OCI-LY7 (cell line): Measurements from ENCODE around the gene SLC9B1. TPM values are rescaled to one million over a fixed set of nuclear protein-coding genes. Genes with fewer than 3 reads are reported as not detected.

ENCODE experiments used
- BruUV-seq: library from RNA; stranded (reverse); fragments of 400-500 nt; replicated peaks from 2 replicates; lab custom pipeline; 2021; lab: Mats Ljungman, UMichigan
- CTCF ChIA-PET: fragments of 300-600 bp; sonication (Branson Sonifier 250); formaldehyde crosslinking; loops from one replicate; lab custom pipeline; 2022; ENCODE audit warnings: antibody characterized with exemption; ENCODE audit not compliant: unreplicated experiment; lab: Charles Lee
- POLR2A ChIA-PET: fragments of 300-600 bp; sonication (Branson Sonifier 250); formaldehyde crosslinking; loops from one replicate; lab custom pipeline; 2022; ENCODE audit warnings: antibody characterized with exemption; lab: Charles Lee
- DNase-seq: peaks from one replicate; pipeline ENCODE4 v3.0.0-alpha.2; 2015; ENCODE audit warnings: low spot score
- H2AFZ ChIP-seq: fragments of 200-600 bp; sonication (generic), shearing (Covaris generic); 2 replicates; pipeline ENCODE4 v1.6.1; 2014; ENCODE audit warnings: mild to moderate bottlenecking, antibody characterized with exemption, low read length, moderate library complexity
- H3K27ac ChIP-seq: fragments of 200-600 bp; sonication (generic); 2 replicates; pipeline ENCODE4 v1.5.1; 2014; ENCODE audit warnings: mixed run types, low read depth, mild to moderate bottlenecking, moderate library complexity, low read length, inconsistent platforms; ENCODE audit not compliant: poor library complexity, severe bottlenecking
- H3K36me3 ChIP-seq: fragments of 200-600 bp; sonication (generic); 2 replicates; pipeline ENCODE4 v1.6.1; 2014; ENCODE audit warnings: mild to moderate bottlenecking, antibody characterized with exemption, low read length, moderate library complexity, mixed read lengths; ENCODE audit not compliant: insufficient read depth
- H3K4me1 ChIP-seq: fragments of 200-600 bp; sonication (generic); 2 replicates; pipeline ENCODE4 v1.5.1; 2014; ENCODE audit warnings: mild to moderate bottlenecking, low read length; ENCODE audit not compliant: insufficient read depth, poor library complexity, severe bottlenecking
- H3K4me2 ChIP-seq: fragments of 200-600 bp; sonication (generic); 2 replicates; pipeline ENCODE4 v1.6.1; 2014; ENCODE audit warnings: mild to moderate bottlenecking, low read length
- H3K4me3 ChIP-seq: fragments of 200-600 bp; sonication (generic); 2 replicates; pipeline ENCODE4 v1.5.1; 2014; ENCODE audit warnings: mild to moderate bottlenecking, low read depth, low read length; ENCODE audit not compliant: poor library complexity, severe bottlenecking
- H3K79me2 ChIP-seq: fragments of 200-600 bp; sonication (generic); 2 replicates; pipeline ENCODE4 v1.6.1; 2016; ENCODE audit warnings: low read depth, mild to moderate bottlenecking, low read length, moderate library complexity, mixed read lengths; ENCODE audit not compliant: insufficient read depth
- H3K9me2 ChIP-seq: fragments of 200-600 bp; sonication (generic); 2 replicates; pipeline ENCODE4 v1.6.1; 2016; ENCODE audit warnings: mild to moderate bottlenecking, low read length, mixed read lengths; ENCODE audit not compliant: insufficient read depth
- H3K9me3 ChIP-seq: fragments of 200-600 bp; sonication (generic); 2 replicates; pipeline ENCODE4 v1.6.1; 2014; ENCODE audit warnings: mild to moderate bottlenecking, mixed run types, low read length, mixed read lengths
- H4K20me1 ChIP-seq: fragments of 200-600 bp; sonication (generic); 2 replicates; pipeline ENCODE4 v1.6.1; 2014; ENCODE audit warnings: mild to moderate bottlenecking, antibody characterized with exemption, low read length, moderate library complexity, mixed read lengths; ENCODE audit not compliant: insufficient read depth
- CTCF ChIP-seq: fragments of 200-600 bp; sonication (generic); conservative IDR thresholded peaks from 2 replicates; pipeline ENCODE4 v1.5.1; 2014; ENCODE audit warnings: mild to moderate bottlenecking, antibody characterized with exemption, low read length, moderate library complexity, mixed read lengths
- EZH2phosphoT487 ChIP-seq: fragments of 200-600 bp; sonication (generic); IDR thresholded peaks from 2 replicates; pipeline ENCODE4 v1.6.1; 2018; ENCODE audit warnings: low read depth, borderline replicate concordance, mild to moderate bottlenecking, mixed run types, antibody characterized with exemption, low read length, moderate library complexity, mixed read lengths
- intact Hi-C: fragments of 100-400 bp; cut with micrococcal nuclease; formaldehyde crosslinking; loops from one replicate; pipeline ENCODE4 v1.10.0; 2022; ENCODE audit not compliant: unreplicated experiment
- total RNA-seq, 2 experiments: library from RNA; depleted of rRNA in 1 of 2; stranded (reverse); fragments of >200 nt in 1 of 2; shearing (Covaris generic) in 1 of 2; gene quantifications; 2 replicates each; pipeline ENCODE4 v1.2.3, GENCODE V29; 2014 to 2022

Gene SLC9B1
- total RNA-seq, 2 experiments from 2014 or later: 0.88 to 2.0 TPM

GRCh38 chr4:103052145-103052544 is 32.6 kb upstream of the SLC9B1 start:
- TF ChIP-seq CTCF (no peak), EZH2phosphoT487 (no peak)
- no peak overlapping the region for H2AFZ ChIP-seq
- H3K9me2 ChIP-seq: no peaks in the 10 kb centered on the region
- peaks cover 34% of the 10 kb centered on the region for H3K36me3 ChIP-seq
- DNase-seq: no peak
- H3K4me3 ChIP-seq: no peak overlapping the region
- intact Hi-C loops: no loop called here
- no peak overlapping the region for H3K27ac ChIP-seq
- POLR2A ChIA-PET: interaction anchor here (0.6 to 1.3 kb wide), 9 partner anchors 8 to 422 kb away, joined by 3 to 7 read pairs (median 4); partner anchors contain the start of gene SLC9B2
- no peaks in the 10 kb centered on the region for H3K9me3 ChIP-seq
- no peaks in the 10 kb centered on the region for H3K4me1 ChIP-seq
- H3K4me2 ChIP-seq: no peak overlapping the region
- no peaks in the 10 kb centered on the region for H3K79me2 ChIP-seq
- no TSS peak for BruUV-seq
- CTCF ChIA-PET: no interaction called here
- no peaks in the 10 kb centered on the region for H4K20me1 ChIP-seq

- ChIA-PET POLR2A (interaction anchor here (1.3 kb wide), 1 partner anchor 38 kb away, joined by 3 read pairs; no protein-coding TSS in a partner anchor), CTCF (interaction anchor here (0.6 kb wide), 1 partner anchor 23 kb away, joined by 3 read pairs; no protein-coding TSS in a partner anchor)
- no peak for TF ChIP-seq CTCF
- no peak for TF ChIP-seq EZH2phosphoT487
- Histone ChIP-seq H3K4me3 (no peak overlapping the region), H3K36me3 (peaks cover 42% of the 10 kb centered on the region), H3K9me2 (no peaks in the 10 kb centered on the region), H3K4me1 (no peaks in the 10 kb centered on the region), H4K20me1 (no peaks in the 10 kb centered on the region), H3K79me2 (no peaks in the 10 kb centered on the region), H3K9me3 (no peaks in the 10 kb centered on the region), H2AFZ (no peak overlapping the region), H3K4me2 (no peak overlapping the region), H3K27ac (no peak overlapping the region)
- DNase-seq: no peak
- no TSS peak for BruUV-seq
- intact Hi-C loops: no loop called here
Measured at GRCh38 chr4:103050736-103051436, 31.4 kb upstream of the SLC9B1 start.
